Lower lobe of right lung (tissue), 2 donors: ENCODE data around the gene SYNRG. TPM values are rescaled to one million over a fixed set of nuclear protein-coding genes. Genes with fewer than 3 reads are reported as not detected.

Experiments used
- ATAC-seq, 2 donors: fragments of 200-7000 bp; cut with Tn5 transposase; one replicate each; pipeline ENCODE4 v1.9.1; 2020 to 2022; ENCODE audit warnings: mild to moderate bottlenecking in 2 of 2, moderate library complexity in 2 of 2
- DNase-seq: peaks from one replicate; pipeline ENCODE4 v3.0.0-alpha.2; 2020
- H3K27ac ChIP-seq: fragments of 200-600 bp; one replicate; pipeline ENCODE4 v1.8.0; 2022
- H3K27me3 ChIP-seq: fragments of 200-600 bp; one replicate; pipeline ENCODE4 v1.8.0; 2022; ENCODE audit warnings: low read depth
- H3K36me3 ChIP-seq: fragments of 200-600 bp; one replicate; pipeline ENCODE4 v1.8.0; 2022; ENCODE audit warnings: mild to moderate bottlenecking
- H3K4me1 ChIP-seq: fragments of 200-600 bp; one replicate; pipeline ENCODE4 v1.8.0; 2022
- H3K4me3 ChIP-seq: fragments of 200-600 bp; one replicate; pipeline ENCODE4 v1.8.0; 2022; ENCODE audit warnings: mild to moderate bottlenecking
- H3K9me3 ChIP-seq: fragments of 200-600 bp; one replicate; pipeline ENCODE4 v1.8.0; 2022
- intact Hi-C: fragments of 100-400 bp; cut with DNase I; formaldehyde crosslinking; loops from one replicate; pipeline ENCODE4 v1.11.0; 2022
- total RNA-seq: library from RNA; stranded (reverse); fragmentation: NEBNext Ultra II Directional; extraction: Animal tissue kit (Norgen Biotek cat#: 25700); gene quantifications from one replicate; pipeline ENCODE4 v1.2.1, GENCODE V29; 2021
- TF ChIP-seq, protein P1 (sequence below): fragments of 200-600 bp; IDR thresholded peaks from one replicate; pipeline ENCODE4 v1.8.0; 2022; ENCODE audit warnings: antibody characterized with exemption, mild to moderate bottlenecking
- donor health status: DM: no; HTN: yes; CAD: no; lungs with severe emphysema.

Gene SYNRG
- total RNA-seq, 1 donor from 2014 or later = 39.7 TPM

DNA sequence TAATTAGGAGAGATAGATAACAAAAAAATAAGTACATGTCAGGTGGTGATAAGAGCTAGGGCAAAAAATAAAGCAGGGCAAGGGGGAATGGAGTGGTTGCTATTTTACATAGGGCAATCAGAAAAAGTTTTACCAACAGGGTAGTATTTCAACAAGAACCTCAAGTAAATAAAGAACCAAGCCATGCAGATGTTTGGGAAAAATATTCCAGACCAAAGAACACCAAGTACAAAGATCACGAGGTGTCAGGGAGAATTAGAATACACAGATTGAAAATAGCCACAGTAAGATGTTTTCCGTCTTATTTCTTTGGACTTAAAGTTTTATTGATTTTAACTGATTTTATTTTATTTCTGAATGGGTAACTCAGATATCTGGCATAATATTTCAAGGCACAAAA, 11.1 kb downstream of the SYNRG start:
- H3K27me3 ChIP-seq = no peaks in the 10 kb centered on the region
- TF ChIP-seq, protein P1, sequence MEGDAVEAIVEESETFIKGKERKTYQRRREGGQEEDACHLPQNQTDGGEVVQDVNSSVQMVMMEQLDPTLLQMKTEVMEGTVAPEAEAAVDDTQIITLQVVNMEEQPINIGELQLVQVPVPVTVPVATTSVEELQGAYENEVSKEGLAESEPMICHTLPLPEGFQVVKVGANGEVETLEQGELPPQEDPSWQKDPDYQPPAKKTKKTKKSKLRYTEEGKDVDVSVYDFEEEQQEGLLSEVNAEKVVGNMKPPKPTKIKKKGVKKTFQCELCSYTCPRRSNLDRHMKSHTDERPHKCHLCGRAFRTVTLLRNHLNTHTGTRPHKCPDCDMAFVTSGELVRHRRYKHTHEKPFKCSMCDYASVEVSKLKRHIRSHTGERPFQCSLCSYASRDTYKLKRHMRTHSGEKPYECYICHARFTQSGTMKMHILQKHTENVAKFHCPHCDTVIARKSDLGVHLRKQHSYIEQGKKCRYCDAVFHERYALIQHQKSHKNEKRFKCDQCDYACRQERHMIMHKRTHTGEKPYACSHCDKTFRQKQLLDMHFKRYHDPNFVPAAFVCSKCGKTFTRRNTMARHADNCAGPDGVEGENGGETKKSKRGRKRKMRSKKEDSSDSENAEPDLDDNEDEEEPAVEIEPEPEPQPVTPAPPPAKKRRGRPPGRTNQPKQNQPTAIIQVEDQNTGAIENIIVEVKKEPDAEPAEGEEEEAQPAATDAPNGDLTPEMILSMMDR = no peak
- DNase-seq (no peak), ATAC-seq (no peak)
- H3K36me3 ChIP-seq = peaks cover 72% of the 10 kb centered on the region
- H3K4me1 ChIP-seq = no peaks in the 10 kb centered on the region
- H3K9me3 ChIP-seq = no peaks in the 10 kb centered on the region
- intact Hi-C loops = no loop called here
- no peak overlapping the region for H3K4me3 ChIP-seq
- H3K27ac ChIP-seq = no peak overlapping the region

DNA sequence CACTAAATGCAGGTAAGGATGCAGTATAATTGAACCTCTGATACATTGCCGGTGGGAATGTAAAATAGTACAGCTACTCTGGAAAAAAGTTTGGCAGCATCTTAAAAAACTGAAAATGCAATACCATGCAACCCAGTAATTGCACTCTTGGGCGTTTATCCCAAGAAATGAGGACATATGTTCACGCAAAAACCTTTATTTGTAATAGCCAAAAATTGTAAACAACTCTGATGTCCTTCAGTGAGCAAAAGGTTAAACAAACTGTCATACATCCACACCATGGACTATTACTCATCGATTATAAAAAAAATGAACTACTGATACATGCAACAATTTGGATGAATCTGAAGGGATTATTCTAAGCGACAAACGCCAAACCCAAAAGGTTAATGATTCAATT, 16.9 kb downstream of the SYNRG start:
- peaks cover 79% of the 10 kb centered on the region for H3K36me3 ChIP-seq
- DNase-seq (no peak), ATAC-seq (no peak)
- no peaks in the 10 kb centered on the region for H3K4me1 ChIP-seq
- H3K27ac ChIP-seq = no peak overlapping the region
- no peak overlapping the region for H3K4me3 ChIP-seq
- H3K27me3 ChIP-seq = no peaks in the 10 kb centered on the region
- no peaks in the 10 kb centered on the region for H3K9me3 ChIP-seq
- TF ChIP-seq, protein P1 = no peak
- intact Hi-C loops = no loop called here

DNA sequence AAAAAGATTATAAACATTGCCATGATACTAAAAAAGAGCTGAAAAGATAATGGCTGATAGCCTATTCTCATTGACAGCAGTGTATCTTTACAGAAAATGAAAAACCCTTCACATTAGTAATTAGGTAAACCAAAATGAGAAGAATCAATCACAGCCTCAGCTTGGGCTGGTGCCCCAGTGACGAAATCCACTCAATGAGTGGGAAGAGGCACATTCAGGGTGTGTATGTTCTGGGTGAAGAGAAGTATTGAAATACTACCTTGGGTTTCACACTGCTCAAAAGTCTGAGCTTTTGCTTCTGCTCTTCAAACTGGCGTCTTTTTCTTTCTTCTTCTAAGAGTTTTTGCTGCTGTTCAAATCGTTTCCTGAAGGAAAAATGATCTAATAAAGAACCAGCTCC, 24.2 kb downstream of the SYNRG start:
- H3K36me3 ChIP-seq = peaks cover 80% of the 10 kb centered on the region
- H3K27me3 ChIP-seq = no peaks in the 10 kb centered on the region
- intact Hi-C loops = no loop called here
- TF ChIP-seq, protein P1 = no peak
- H3K4me1 ChIP-seq = no peaks in the 10 kb centered on the region
- DNase-seq (no peak), ATAC-seq (no peak)
- H3K9me3 ChIP-seq = no peaks in the 10 kb centered on the region
- no peak overlapping the region for H3K4me3 ChIP-seq
- H3K27ac ChIP-seq = no peak overlapping the region

DNA sequence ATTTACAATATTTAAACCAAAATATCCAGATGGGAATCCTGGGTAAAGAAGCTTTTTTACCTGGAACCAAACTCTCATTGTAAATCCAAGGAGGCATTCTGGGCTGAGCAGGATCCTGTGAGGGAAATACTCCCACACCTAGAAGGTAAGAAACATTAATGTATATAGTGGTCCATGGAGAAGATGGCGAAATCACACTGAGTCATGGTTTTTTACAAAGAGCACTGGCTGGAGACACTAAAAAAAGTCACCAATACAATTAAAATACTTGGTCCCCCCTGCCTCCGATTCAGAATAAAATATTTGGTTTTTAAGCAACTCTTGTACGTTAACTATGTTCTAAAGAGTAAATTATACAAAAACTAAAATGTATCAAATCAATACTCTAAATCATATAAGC, 32.9 kb downstream of the SYNRG start:
- no peak overlapping the region for H3K4me3 ChIP-seq
- no peaks in the 10 kb centered on the region for H3K9me3 ChIP-seq
- H3K36me3 ChIP-seq = peaks cover 70% of the 10 kb centered on the region
- no peak overlapping the region for H3K27ac ChIP-seq
- DNase-seq = no peak
- H3K27me3 ChIP-seq = no peaks in the 10 kb centered on the region
- no peaks in the 10 kb centered on the region for H3K4me1 ChIP-seq
- ATAC-seq = no peak
- TF ChIP-seq, protein P1 = no peak
- intact Hi-C loops = no loop called here

DNA sequence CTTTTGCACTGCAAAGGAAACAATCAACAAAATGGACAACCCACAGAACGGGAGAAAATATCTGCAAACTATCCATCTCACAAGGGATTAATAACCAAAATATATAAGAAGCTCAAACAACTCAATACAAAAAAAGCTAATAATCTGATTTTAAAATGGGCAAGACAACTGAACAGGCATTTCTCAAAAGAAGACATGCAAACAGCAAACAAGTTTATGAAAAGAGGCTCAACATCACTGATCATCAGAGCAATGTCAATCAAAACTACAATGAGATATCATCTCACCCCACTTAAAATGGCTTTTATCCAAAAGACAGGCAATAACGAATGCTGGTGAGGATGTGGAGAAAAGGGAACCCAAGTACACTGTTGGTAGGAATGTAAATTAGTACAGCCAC, 34.8 kb downstream of the SYNRG start:
- peaks cover 71% of the 10 kb centered on the region for H3K36me3 ChIP-seq
- H3K4me3 ChIP-seq = no peak overlapping the region
- H3K27me3 ChIP-seq = no peaks in the 10 kb centered on the region
- TF ChIP-seq, protein P1 = no peak
- DNase-seq = no peak
- no peak for ATAC-seq
- H3K27ac ChIP-seq = no peak overlapping the region
- intact Hi-C loops = no loop called here
- no peaks in the 10 kb centered on the region for H3K9me3 ChIP-seq
- no peaks in the 10 kb centered on the region for H3K4me1 ChIP-seq

DNA sequence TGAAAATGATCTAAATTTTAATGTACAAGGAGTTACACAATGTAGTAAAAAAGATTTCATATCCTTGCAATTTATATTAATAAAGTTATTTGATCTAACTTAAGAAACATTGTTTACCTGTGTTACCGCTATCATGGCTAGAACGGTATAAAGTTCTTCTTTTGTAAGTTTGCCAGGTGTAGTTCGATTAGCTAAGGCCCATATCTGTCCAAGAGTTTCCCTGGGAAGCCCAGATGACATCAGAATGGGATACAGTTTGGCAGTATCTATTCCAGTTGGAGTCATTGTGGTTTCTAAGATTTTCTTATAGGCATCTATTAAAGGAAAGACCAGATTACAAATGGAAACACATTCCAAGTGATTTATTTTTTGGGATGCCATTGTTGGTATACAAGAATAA, 37.5 kb downstream of the SYNRG start:
- TF ChIP-seq, protein P1 = no peak
- no peaks in the 10 kb centered on the region for H3K27me3 ChIP-seq
- intact Hi-C loops = no loop called here
- H3K4me3 ChIP-seq = no peak overlapping the region
- ATAC-seq = no peak
- no peak overlapping the region for H3K27ac ChIP-seq
- H3K36me3 ChIP-seq = peaks cover 71% of the 10 kb centered on the region
- no peaks in the 10 kb centered on the region for H3K9me3 ChIP-seq
- DNase-seq = no peak
- no peaks in the 10 kb centered on the region for H3K4me1 ChIP-seq
